Measurements from ENCODE around the gene CTDSPL.

The CTDSPL gene

GRCh38 chr3:37853691-37854413 is 7.8 kb upstream of the CTDSPL start:
- FAIRE-seq, result no peak
- TF ChIP-seq, protein P1, sequence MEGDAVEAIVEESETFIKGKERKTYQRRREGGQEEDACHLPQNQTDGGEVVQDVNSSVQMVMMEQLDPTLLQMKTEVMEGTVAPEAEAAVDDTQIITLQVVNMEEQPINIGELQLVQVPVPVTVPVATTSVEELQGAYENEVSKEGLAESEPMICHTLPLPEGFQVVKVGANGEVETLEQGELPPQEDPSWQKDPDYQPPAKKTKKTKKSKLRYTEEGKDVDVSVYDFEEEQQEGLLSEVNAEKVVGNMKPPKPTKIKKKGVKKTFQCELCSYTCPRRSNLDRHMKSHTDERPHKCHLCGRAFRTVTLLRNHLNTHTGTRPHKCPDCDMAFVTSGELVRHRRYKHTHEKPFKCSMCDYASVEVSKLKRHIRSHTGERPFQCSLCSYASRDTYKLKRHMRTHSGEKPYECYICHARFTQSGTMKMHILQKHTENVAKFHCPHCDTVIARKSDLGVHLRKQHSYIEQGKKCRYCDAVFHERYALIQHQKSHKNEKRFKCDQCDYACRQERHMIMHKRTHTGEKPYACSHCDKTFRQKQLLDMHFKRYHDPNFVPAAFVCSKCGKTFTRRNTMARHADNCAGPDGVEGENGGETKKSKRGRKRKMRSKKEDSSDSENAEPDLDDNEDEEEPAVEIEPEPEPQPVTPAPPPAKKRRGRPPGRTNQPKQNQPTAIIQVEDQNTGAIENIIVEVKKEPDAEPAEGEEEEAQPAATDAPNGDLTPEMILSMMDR (IDR thresholded peaks at IDR 0.05; ENCODE audit: insufficient read depth, missing control alignments), result no peak
- no peak for DNase-seq (ENCODE audit: insufficient read length, low spot score)

- peak; percentile 43 for DNase-seq (ENCODE audit: insufficient read length, low spot score)
- TF ChIP-seq, protein P1 (IDR thresholded peaks at IDR 0.05; ENCODE audit: insufficient read depth, missing control alignments), result peak; percentile 98
- no peak for FAIRE-seq
Observed at GRCh38 chr3:37855363-37855970, 6.2 kb upstream of the CTDSPL start.

DNA sequence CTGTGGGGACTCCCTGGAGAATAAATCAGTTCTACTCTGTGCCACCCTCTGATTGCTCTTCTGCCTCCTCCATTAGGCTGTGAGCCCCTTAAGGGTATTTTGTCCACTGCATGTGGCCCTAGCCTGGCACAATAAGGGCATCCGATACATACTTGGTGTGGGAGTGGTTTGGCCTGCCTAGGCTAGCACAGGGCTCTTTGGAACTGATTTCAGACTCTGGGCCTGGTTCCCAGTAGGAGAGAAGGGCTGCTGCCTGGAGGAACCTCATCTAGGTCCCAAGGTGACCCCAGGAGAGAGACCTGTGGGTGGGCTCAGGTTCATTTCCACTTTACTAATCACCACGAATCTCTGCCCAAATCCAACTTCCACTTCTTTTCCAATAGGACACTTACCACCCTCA is 5.3 kb upstream of the CTDSPL start:
- TF ChIP-seq, protein P1 (IDR thresholded peaks at IDR 0.05; ENCODE audit: insufficient read depth, missing control alignments), result no peak
- FAIRE-seq (no peak), DNase-seq (ENCODE audit: insufficient read length, low spot score) (no peak)

DNA sequence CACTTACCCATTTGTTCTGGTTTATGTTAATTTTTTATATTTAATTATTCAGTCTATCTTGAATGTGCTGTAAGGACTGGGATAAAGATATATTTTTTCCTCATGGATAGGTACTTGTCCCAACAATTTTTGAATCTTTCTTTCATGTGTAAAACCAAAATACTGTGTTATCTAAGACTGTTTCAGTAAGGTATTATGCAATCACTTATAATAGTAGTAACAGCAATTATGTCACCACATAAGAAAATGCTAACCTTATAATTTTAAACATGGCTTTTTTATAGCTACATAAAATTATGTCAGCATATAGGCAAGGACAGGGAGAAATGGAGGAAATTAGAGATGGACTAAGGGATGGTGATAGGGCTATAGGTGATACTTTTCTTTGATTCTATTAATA is 2.9 kb upstream of the CTDSPL start:
- FAIRE-seq (no peak), DNase-seq (ENCODE audit: insufficient read length, low spot score) (no peak)
- TF ChIP-seq, protein P1 (IDR thresholded peaks at IDR 0.05; ENCODE audit: insufficient read depth, missing control alignments), result no peak

DNA sequence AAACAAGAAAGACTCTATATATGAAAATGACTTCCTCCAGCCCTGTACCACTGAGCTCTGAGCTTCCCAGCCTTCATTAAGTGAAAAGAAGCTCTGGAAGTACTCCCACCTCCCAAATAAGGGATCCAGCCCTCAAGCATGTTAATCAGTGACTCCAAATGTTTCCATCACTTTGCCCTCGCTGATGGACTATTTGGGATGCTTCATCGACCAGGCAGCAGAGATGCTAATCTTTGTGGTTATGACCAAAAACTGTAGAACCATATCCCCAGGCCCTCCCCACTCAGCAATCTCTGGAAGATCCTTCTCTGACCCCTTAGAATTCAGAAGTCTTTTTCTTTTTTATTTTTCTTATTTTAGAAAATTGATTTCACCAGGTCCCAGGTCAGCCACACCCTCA is 2.3 kb upstream of the CTDSPL start:
- TF ChIP-seq, protein P1 (IDR thresholded peaks at IDR 0.05; ENCODE audit: insufficient read depth, missing control alignments), result no peak
- DNase-seq (ENCODE audit: insufficient read length, low spot score) (no peak), FAIRE-seq (no peak)

- DNase-seq (ENCODE audit: insufficient read length, low spot score) (no peak), FAIRE-seq (no peak)
- TF ChIP-seq, protein P1 (IDR thresholded peaks at IDR 0.05; ENCODE audit: insufficient read depth, missing control alignments), result no peak
Observed at GRCh38 chr3:37859908-37860199, 1.8 kb upstream of the CTDSPL start.

DNA sequence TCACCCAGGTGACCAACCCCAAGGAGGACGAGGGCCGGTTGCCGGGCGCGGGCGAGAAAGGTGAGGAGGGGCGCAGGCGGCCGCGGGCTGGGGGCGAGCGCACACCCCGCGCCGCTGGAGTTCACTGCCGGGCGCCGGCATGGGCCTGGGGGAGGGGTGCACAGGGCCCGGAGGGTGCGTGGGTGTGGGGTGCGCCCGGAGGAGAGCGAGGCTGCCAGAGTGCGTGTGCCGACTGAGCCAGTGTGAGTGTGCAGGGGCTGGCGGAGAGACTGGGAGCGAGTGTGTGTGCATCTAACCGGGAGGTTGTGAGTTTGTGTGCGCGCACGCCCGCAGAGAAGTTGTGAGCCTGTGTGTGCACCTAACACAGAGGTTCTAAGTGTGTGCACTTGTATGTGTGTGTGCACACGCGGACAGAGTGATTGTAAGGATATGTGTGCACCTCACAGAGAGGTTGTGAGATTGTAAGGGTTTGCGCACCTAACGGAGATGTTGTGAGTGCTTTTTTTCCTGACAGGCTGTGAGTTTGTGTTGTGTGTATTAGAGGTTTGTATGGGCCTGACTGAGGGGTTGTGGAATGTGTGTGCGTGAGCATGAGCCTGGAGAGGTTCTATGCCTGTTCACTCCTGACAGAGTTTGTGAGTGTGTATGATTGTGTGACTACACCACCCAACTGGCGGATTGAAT is 681 bp downstream of the CTDSPL start:
- TF ChIP-seq, protein P1 (IDR thresholded peaks at IDR 0.05; ENCODE audit: insufficient read depth, missing control alignments), result no peak
- DNase-seq (ENCODE audit: insufficient read length, low spot score) (no peak), FAIRE-seq (no peak)
